HL-60 (cell line): Measurements from ENCODE around the gene FAAP20.

Experiments
- GABPA ChIP-seq: IDR thresholded peaks from 2 replicates; pipeline ENCODE4 v1.6.1; 2012; ENCODE audit warnings: low read depth
- POLR2AphosphoS5 ChIP-seq: IDR thresholded peaks from 2 replicates; pipeline ENCODE4 v1.6.1; 2012; ENCODE audit warnings: low read depth
- TF ChIP-seq, protein P1 (sequence below): IDR thresholded peaks from one replicate; pipeline ENCODE4 v1.5.1; 2011; ENCODE audit warnings: low read length, control low read depth, inconsistent platforms; ENCODE audit not compliant: insufficient read depth
- TF ChIP-seq, protein P2 (sequence below): IDR thresholded peaks from 2 replicates; pipeline ENCODE4 v1.6.1; 2012; ENCODE audit warnings: low read depth; ENCODE audit not compliant: insufficient replicate concordance

DNA sequence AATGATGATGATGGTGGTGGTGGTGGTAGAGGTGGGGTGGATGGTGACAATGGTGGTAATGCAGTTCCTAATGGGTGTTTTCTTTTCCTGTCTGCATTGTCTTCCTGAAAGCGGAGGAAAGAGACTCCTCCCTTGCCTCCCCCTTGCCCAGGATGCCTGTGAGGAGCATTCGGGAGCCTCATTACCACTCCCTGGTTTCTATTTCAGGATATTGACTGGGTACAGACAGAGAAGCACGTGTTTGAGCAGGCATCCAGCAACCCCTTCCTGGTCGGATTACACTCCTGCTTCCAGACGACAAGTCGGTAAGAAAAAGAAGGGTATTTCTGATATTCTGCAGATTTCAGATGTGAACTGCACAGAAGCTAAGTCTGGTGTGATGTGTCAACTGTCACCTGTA lies 38.8 kb downstream of the FAAP20 start:
- TF ChIP-seq, protein P1, sequence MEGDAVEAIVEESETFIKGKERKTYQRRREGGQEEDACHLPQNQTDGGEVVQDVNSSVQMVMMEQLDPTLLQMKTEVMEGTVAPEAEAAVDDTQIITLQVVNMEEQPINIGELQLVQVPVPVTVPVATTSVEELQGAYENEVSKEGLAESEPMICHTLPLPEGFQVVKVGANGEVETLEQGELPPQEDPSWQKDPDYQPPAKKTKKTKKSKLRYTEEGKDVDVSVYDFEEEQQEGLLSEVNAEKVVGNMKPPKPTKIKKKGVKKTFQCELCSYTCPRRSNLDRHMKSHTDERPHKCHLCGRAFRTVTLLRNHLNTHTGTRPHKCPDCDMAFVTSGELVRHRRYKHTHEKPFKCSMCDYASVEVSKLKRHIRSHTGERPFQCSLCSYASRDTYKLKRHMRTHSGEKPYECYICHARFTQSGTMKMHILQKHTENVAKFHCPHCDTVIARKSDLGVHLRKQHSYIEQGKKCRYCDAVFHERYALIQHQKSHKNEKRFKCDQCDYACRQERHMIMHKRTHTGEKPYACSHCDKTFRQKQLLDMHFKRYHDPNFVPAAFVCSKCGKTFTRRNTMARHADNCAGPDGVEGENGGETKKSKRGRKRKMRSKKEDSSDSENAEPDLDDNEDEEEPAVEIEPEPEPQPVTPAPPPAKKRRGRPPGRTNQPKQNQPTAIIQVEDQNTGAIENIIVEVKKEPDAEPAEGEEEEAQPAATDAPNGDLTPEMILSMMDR: no peak
- TF ChIP-seq, protein P2, sequence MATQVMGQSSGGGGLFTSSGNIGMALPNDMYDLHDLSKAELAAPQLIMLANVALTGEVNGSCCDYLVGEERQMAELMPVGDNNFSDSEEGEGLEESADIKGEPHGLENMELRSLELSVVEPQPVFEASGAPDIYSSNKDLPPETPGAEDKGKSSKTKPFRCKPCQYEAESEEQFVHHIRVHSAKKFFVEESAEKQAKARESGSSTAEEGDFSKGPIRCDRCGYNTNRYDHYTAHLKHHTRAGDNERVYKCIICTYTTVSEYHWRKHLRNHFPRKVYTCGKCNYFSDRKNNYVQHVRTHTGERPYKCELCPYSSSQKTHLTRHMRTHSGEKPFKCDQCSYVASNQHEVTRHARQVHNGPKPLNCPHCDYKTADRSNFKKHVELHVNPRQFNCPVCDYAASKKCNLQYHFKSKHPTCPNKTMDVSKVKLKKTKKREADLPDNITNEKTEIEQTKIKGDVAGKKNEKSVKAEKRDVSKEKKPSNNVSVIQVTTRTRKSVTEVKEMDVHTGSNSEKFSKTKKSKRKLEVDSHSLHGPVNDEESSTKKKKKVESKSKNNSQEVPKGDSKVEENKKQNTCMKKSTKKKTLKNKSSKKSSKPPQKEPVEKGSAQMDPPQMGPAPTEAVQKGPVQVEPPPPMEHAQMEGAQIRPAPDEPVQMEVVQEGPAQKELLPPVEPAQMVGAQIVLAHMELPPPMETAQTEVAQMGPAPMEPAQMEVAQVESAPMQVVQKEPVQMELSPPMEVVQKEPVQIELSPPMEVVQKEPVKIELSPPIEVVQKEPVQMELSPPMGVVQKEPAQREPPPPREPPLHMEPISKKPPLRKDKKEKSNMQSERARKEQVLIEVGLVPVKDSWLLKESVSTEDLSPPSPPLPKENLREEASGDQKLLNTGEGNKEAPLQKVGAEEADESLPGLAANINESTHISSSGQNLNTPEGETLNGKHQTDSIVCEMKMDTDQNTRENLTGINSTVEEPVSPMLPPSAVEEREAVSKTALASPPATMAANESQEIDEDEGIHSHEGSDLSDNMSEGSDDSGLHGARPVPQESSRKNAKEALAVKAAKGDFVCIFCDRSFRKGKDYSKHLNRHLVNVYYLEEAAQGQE: no peak
- TF ChIP-seq POLR2AphosphoS5 (no peak), GABPA (no peak)
